Measurements from ENCODE around the gene DCLK2.

- TF ChIP-seq SCRT1 (tag by site-specific recombination; IDR thresholded peaks at IDR 0.05; ENCODE audit: borderline replicate concordance) (no peak), ZBTB21 (tag by site-specific recombination; IDR thresholded peaks at IDR 0.05) (no peak), ZNF792 (tag by site-specific recombination; IDR thresholded peaks at IDR 0.05) (no peak), TSHZ1 (tag by site-specific recombination; IDR thresholded peaks at IDR 0.05; ENCODE audit: borderline replicate concordance) (no peak), ZNF654 (tag by site-specific recombination; IDR thresholded peaks at IDR 0.05; ENCODE audit: low read depth) (no peak), CTCF (tag by site-specific recombination; IDR thresholded peaks at IDR 0.05) (no peak), ZNF302 (tag by site-specific recombination; IDR thresholded peaks at IDR 0.05; ENCODE audit: low read depth) (no peak), PATZ1 (tag by site-specific recombination; IDR thresholded peaks at IDR 0.05) (no peak), ZNF37A (tag by site-specific recombination; IDR thresholded peaks at IDR 0.05) (no peak), ZNF768 (tag by site-specific recombination; IDR thresholded peaks at IDR 0.05) (no peak), ZNF76 (tag by site-specific recombination; IDR thresholded peaks at IDR 0.05; ENCODE audit: borderline replicate concordance, low read depth) (no peak)
Measured at GRCh38 chr4:150230561-150230960, 152.3 kb downstream of the DCLK2 start.
